ENCODE results near the gene PCNT.

PCNT gene

GRCh38 chr21:46465651-46466050 lies 141.7 kb downstream of the PCNT start:
- CTCF ChIA-PET: no interaction called here
- no peak overlapping the region for H3K27ac ChIP-seq
- TF ChIP-seq CTCF (conservative IDR thresholded peaks at IDR 0.05; ENCODE audit: low read depth): no peak
- no peak for DNase-seq (ENCODE audit: low spot score)
- POLR2A ChIA-PET (ENCODE audit: low non-redundant PET): no interaction called here

DNA sequence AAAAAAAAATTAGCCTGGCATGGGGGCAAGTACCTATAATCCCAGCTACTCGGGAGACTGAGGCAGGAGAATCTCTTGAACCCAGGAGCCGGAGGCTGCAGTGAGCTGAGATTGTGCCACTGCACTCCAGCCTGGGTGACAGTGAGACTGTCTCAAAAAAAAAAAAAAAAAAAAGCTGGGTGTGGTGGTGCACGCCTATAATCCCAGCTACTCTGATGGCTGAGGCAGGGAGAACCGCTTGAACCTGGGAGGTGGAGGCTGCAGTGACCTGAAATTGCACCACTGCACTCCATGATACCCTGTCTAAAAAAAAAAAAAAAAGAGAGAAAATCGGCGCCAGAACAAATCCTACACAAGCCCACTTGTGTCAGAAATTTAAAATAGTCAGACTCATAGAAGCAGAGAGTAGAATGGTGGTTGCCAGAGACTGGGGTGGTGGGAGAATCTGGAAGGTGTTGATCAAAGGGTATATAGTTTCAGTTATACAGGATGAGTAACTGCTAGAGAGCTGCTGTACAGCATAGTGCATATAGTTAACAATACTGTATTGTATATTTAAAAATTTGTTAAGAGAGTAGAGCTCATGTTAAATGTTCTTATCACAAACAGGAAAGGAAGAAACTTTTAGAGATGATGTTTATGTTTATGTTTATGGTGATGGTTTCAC lies 144.3 kb downstream of the PCNT start:
- TF ChIP-seq CTCF (conservative IDR thresholded peaks at IDR 0.05; ENCODE audit: low read depth): no peak
- CTCF ChIA-PET: interaction anchor here (0.7 kb wide), 1 partner anchor 155 kb away, joined by 4 read pairs; no protein-coding TSS in a partner anchor
- DNase-seq (ENCODE audit: low spot score): no peak
- POLR2A ChIA-PET (ENCODE audit: low non-redundant PET): no interaction called here
- no peak overlapping the region for H3K27ac ChIP-seq

DNA sequence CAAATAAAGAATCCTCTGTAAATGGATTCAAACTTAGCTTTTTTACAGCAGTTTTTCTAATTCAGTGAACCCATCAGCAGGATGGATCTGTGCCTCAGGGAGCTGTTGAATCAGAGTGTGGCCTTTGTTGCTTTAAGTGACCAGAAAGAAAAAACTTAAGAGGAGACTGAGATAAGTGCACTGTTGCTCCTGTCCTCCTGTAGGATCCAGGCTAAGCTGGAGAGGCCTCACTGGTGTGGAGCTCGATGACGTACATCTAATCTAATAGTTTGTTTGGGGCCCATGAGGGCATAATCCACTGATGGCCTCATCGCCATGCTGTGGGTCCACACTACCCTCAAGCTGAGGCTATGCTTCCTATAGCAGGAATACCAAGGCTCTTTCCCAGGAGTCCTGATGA lies 145.3 kb downstream of the PCNT start:
- TF ChIP-seq CTCF (conservative IDR thresholded peaks at IDR 0.05; ENCODE audit: low read depth): no peak
- POLR2A ChIA-PET (ENCODE audit: low non-redundant PET): no interaction called here
- CTCF ChIA-PET: no interaction called here
- H3K27ac ChIP-seq: no peak overlapping the region
- no peak for DNase-seq (ENCODE audit: low spot score)

DNA sequence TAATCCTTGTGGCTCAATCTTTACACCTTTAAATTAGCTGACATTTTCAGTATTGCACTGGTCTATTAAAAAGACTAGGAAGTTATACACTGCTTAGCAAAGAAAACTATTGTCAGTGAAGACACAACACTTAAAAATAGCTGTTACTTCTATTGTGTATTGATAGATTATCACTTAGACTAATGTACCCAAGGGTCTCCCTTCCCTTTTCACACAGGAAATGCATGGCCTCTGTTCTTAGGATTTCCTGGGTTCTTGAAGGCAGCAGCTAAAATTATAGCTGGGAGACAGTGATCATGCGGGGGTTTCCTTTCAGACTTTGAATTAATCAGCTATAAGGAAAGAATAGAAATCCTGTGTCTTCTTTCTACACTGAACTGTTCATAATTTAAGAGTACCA lies 147.6 kb downstream of the PCNT start:
- ChIA-PET CTCF (interaction anchor here (0.5 to 0.6 kb wide), 2 partner anchors 149 to 163 kb away, joined by 3 read pairs; no protein-coding TSS in a partner anchor), POLR2A (ENCODE audit: low non-redundant PET) (no interaction called here)
- DNase-seq (ENCODE audit: low spot score): no peak
- TF ChIP-seq CTCF (conservative IDR thresholded peaks at IDR 0.05; ENCODE audit: low read depth): no peak
- no peak overlapping the region for H3K27ac ChIP-seq

GRCh38 chr21:46472246-46472645 lies 148.3 kb downstream of the PCNT start:
- H3K27ac ChIP-seq: no peak overlapping the region
- TF ChIP-seq CTCF (conservative IDR thresholded peaks at IDR 0.05; ENCODE audit: low read depth): no peak
- ChIA-PET POLR2A (ENCODE audit: low non-redundant PET) (no interaction called here), CTCF (interaction anchor here (0.5 to 0.6 kb wide), 2 partner anchors 148 to 162 kb away, joined by 3 read pairs; no protein-coding TSS in a partner anchor)
- no peak for DNase-seq (ENCODE audit: low spot score)

DNA sequence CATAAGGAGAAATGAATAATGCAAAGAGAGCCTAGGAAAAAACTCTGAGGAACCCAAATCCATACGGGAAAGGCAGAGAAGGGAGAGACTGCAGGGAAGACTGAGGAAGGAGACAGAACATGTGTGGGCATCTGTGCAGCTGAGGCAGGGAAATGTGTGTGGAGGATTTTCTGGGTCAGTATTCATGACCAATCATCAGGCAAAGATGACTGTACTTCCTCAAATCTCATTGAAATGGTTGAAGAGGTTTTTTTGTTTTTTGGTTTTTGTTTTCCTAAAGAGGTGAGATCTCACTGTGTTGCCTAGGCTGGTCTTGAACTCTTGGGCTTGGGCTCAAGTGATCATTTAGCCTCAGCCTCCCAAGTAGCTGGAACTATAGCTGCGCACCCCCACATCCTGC lies 150.4 kb downstream of the PCNT start:
- ChIA-PET POLR2A (ENCODE audit: low non-redundant PET) (no interaction called here), CTCF (no interaction called here)
- DNase-seq (ENCODE audit: low spot score): no peak
- no peak overlapping the region for H3K27ac ChIP-seq
- no peak for TF ChIP-seq CTCF (conservative IDR thresholded peaks at IDR 0.05; ENCODE audit: low read depth)
